OCI-LY1 (cell line): Measurements from ENCODE around the gene ITIH4.
"Not testable (repeated sequence)": the region's sequence is repeated elsewhere in the genome, so short reads cannot be mapped to it uniquely, and the experiment has no call there.

Source experiments
- H2AFZ ChIP-seq: fragments of 200-600 bp; sonication (generic), shearing (Covaris generic); 2 replicates; pipeline ENCODE4 v1.6.0; 2014; ENCODE audit warnings: antibody characterized with exemption, mild to moderate bottlenecking, low read length
- H3F3A ChIP-seq: fragments of 200-600 bp; sonication (generic), shearing (Covaris generic); 2 replicates; pipeline ENCODE4 v1.6.0; 2014; ENCODE audit warnings: mild to moderate bottlenecking, antibody characterized with exemption, low read length, moderate library complexity; ENCODE audit not compliant: insufficient read depth
- H3K27ac ChIP-seq: fragments of 200-600 bp; sonication (generic); 2 replicates; pipeline ENCODE4 v1.5.1; 2014; ENCODE audit warnings: low read length, mixed run types, mild to moderate bottlenecking, low read depth; ENCODE audit not compliant: poor library complexity, severe bottlenecking
- H3K27me3 ChIP-seq: fragments of 200-600 bp; sonication (generic); 2 replicates; pipeline ENCODE4 v1.6.0; 2014; ENCODE audit warnings: antibody characterized with exemption, mild to moderate bottlenecking, low read length, moderate library complexity; ENCODE audit not compliant: insufficient read depth
- H3K36me3 ChIP-seq: fragments of 200-600 bp; sonication (generic); 2 replicates; pipeline ENCODE4 v1.6.1; 2014; ENCODE audit warnings: mild to moderate bottlenecking, antibody characterized with exemption, low read length, moderate library complexity, mixed read lengths; ENCODE audit not compliant: insufficient read depth
- H3K4me1 ChIP-seq: fragments of 200-600 bp; sonication (generic); 2 replicates; pipeline ENCODE4 v1.5.1; 2014; ENCODE audit warnings: mild to moderate bottlenecking, low read length, moderate library complexity; ENCODE audit not compliant: insufficient read depth, severe bottlenecking
- H3K4me2 ChIP-seq: fragments of 200-600 bp; sonication (generic), shearing (Covaris generic); 2 replicates; pipeline ENCODE4 v1.6.1; 2014; ENCODE audit warnings: low read length
- H3K4me3 ChIP-seq: fragments of 200-600 bp; sonication (generic); 2 replicates; pipeline ENCODE4 v1.5.1; 2014; ENCODE audit warnings: low read length, low read depth, mild to moderate bottlenecking, mixed read lengths; ENCODE audit not compliant: poor library complexity, severe bottlenecking
- H3K79me2 ChIP-seq: fragments of 200-600 bp; shearing (Covaris generic); 2 replicates; pipeline ENCODE4 v1.6.1; 2016; ENCODE audit warnings: mixed run types, low read length, mixed read lengths; ENCODE audit not compliant: insufficient read depth
- H3K9ac ChIP-seq: fragments of 200-600 bp; sonication (generic), shearing (Covaris generic); 2 replicates; pipeline ENCODE4 v1.6.1; 2014; ENCODE audit warnings: mild to moderate bottlenecking, low read length, mixed read lengths
- H3K9me2 ChIP-seq: fragments of 200-600 bp; sonication (generic), shearing (Covaris generic); 2 replicates; pipeline ENCODE4 v1.6.1; 2014; ENCODE audit warnings: low read depth, mild to moderate bottlenecking, low read length, mixed read lengths
- H3K9me3 ChIP-seq: fragments of 200-600 bp; shearing (Covaris generic); 2 replicates; pipeline ENCODE4 v1.6.1; 2014; ENCODE audit warnings: low read length, mixed read lengths
- H4K20me1 ChIP-seq: fragments of 200-600 bp; sonication (generic), shearing (Covaris generic); 2 replicates; pipeline ENCODE4 v1.6.0; 2016; ENCODE audit warnings: mild to moderate bottlenecking, low read length; ENCODE audit not compliant: insufficient read depth
- EZH2 ChIP-seq: fragments of 200-600 bp; sonication (generic), shearing (Covaris generic); IDR thresholded peaks from 2 replicates; pipeline ENCODE4 v1.8.0; 2017; ENCODE audit warnings: borderline replicate concordance, mixed run types, mild to moderate bottlenecking, antibody characterized with exemption, low read length, moderate library complexity, mixed read lengths
- TF ChIP-seq, protein P1 (sequence below): fragments of 200-600 bp; sonication (generic), shearing (Covaris generic); IDR thresholded peaks from 2 replicates; pipeline ENCODE4 v1.5.1; 2017; ENCODE audit warnings: mild to moderate bottlenecking, antibody characterized with exemption, low read length, moderate library complexity, mixed read lengths

ITIH4 gene

DNA sequence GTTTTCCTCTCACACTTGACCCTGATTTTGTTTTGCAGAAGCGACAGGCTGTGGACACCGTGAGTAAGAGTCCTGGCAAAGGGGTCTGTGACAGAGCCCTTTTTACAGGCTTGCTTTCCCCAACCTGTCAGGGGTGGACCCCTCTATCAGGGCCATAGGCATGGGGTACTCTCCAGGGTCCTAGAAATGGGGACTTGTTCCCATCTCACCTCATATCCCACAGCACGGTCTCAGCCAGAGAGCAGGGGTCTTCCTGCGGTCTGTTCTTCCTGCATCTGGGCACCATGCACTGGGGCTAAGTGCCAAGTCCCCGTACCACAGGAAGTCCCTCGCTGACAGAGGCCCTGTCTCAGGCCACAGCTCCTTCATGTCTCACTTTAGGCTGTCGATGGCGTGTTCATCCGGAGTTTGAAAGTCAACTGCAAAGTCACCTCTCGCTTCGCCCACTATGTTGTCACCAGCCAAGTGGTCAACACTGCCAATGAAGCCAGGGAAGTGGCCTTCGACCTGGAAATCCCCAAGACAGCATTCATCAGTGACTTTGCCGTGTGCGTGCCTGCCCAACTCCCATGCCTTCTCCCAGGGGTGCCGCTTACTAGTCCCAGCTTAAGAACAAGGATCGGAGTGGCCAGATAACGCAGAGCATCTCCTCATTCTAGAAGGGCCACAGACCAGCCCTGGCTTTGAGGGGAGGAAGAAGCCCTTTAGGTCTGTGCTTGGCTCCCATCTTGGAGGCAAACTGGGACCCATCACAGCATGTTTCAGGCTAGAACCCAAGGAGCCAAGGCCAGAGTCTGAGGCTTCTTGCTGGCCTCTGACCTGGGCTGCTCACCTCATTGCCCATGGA lies 52.3 kb downstream of the ITIH4 start:
- H3K79me2 ChIP-seq: no peaks in the 10 kb centered on the region
- TF ChIP-seq, protein P1, sequence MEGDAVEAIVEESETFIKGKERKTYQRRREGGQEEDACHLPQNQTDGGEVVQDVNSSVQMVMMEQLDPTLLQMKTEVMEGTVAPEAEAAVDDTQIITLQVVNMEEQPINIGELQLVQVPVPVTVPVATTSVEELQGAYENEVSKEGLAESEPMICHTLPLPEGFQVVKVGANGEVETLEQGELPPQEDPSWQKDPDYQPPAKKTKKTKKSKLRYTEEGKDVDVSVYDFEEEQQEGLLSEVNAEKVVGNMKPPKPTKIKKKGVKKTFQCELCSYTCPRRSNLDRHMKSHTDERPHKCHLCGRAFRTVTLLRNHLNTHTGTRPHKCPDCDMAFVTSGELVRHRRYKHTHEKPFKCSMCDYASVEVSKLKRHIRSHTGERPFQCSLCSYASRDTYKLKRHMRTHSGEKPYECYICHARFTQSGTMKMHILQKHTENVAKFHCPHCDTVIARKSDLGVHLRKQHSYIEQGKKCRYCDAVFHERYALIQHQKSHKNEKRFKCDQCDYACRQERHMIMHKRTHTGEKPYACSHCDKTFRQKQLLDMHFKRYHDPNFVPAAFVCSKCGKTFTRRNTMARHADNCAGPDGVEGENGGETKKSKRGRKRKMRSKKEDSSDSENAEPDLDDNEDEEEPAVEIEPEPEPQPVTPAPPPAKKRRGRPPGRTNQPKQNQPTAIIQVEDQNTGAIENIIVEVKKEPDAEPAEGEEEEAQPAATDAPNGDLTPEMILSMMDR: no peak
- no peak for TF ChIP-seq EZH2
- no peaks in the 10 kb centered on the region for H3K27me3 ChIP-seq
- no peak overlapping the region for H3K4me2 ChIP-seq
- no peaks in the 10 kb centered on the region for H3F3A ChIP-seq
- peaks cover 26% of the 10 kb centered on the region for H3K4me1 ChIP-seq
- no peaks in the 10 kb centered on the region for H3K9me3 ChIP-seq
- H2AFZ ChIP-seq: no peak overlapping the region
- no peaks in the 10 kb centered on the region for H3K9me2 ChIP-seq
- no peaks in the 10 kb centered on the region for H3K36me3 ChIP-seq
- H3K9ac ChIP-seq: no peak overlapping the region
- H4K20me1 ChIP-seq: no peaks in the 10 kb centered on the region
- H3K4me3 ChIP-seq: no peak overlapping the region
- H3K27ac ChIP-seq: no peak overlapping the region

DNA sequence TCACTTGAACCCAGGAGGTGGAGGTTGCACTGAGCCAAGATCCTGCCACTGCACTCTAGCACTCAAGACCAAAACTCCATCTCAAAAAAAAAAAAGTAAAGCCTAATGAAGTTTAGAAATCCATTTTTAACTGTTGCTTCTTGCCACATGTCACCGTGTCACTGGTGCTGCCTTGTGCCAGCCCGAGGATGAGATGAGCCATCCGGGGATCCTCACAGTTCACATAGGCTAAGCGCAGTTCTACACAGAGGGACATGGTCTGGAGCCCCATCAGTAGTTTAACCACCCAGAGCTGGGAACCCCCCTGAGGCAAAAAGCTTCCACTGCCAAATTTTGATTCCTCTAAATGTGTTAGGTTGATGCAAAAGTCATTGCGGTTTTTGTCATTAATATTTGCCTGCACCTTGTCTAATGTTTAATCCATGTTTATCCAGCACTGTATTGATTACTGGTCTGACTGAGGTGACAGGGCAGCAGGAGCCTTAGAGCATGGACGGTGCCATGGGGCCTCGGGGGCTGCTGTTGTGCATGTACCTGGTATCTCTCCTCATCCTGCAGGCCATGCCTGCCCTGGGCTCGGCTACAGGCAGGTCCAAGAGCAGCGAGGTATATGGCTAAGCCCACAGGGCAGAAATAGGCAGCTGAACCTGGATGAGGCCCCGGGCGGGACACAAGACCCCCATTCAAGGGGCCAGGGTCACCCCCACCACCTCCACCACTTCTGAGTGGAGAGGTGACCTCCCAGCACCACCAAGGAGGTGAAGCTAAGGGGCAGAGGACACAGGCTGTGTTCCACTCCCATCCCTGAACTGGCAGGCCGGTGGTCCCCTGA lies 53.1 kb downstream of the ITIH4 start, which contains the start of gene ITIH1:
Gene ITIH1, plus strand, starts transcription at position 473 of the 832 bp plus-strand sequence. Its CDS starts 17 bp downstream, at position 490.
- H3K4me2 ChIP-seq: no peak within 1 kb of the TSS
- H3F3A ChIP-seq: no peaks in the 10 kb centered on the region
- H3K27me3 ChIP-seq: no peaks in the 10 kb centered on the region
- no peaks in the 10 kb centered on the region for H3K79me2 ChIP-seq
- H3K9me3 ChIP-seq: no peaks in the 10 kb centered on the region
- H3K36me3 ChIP-seq: no peaks in the 10 kb centered on the region
- H3K9me2 ChIP-seq: no peaks in the 10 kb centered on the region
- no peak within 1 kb of the TSS for H3K27ac ChIP-seq
- no peak within 1 kb of the TSS for H3K4me3 ChIP-seq
- H3K9ac ChIP-seq: no peak within 1 kb of the TSS
- peaks cover 26% of the 10 kb centered on the region for H3K4me1 ChIP-seq
- no peak for TF ChIP-seq EZH2
- TF ChIP-seq, protein P1: no peak
- H2AFZ ChIP-seq: no peak within 1 kb of the TSS
- no peaks in the 10 kb centered on the region for H4K20me1 ChIP-seq

DNA sequence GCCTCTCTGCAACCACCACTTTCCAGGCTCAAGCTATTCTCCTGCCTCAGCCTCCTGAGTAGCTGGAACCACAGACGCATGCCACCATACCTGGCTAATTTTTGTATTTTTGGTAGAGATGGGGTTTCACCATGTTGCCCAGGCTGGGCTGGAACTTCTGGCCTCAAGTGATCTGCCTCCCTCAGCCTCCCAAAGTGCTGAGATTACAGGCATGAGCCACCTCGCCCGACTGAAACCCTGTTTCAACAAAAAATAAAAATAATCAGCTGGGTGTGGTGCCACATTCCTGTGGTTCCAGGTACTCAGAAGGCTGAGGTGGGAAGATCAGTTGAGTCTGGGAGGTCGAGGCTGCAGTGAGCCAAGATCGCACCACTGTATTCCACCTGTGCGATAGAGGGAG lies 54.0 kb downstream of the ITIH4 start:
- not testable (repeated sequence) for H3K9ac ChIP-seq, H3K27me3 ChIP-seq, H3K27ac ChIP-seq, H3F3A ChIP-seq, H4K20me1 ChIP-seq, H2AFZ ChIP-seq, H3K9me2 ChIP-seq, H3K9me3 ChIP-seq, H3K79me2 ChIP-seq, H3K4me3 ChIP-seq, H3K36me3 ChIP-seq, H3K4me2 ChIP-seq
- H3K4me1 ChIP-seq: peaks cover 27% of the 10 kb centered on the region
